ENCODE data around the gene PPP1R9A. TPM values are rescaled to one million over a fixed set of nuclear protein-coding genes. Genes with fewer than 3 reads are reported as not detected.

PPP1R9A gene
- total RNA-seq, 1 experiment from 2014 or later = 13.5 TPM

DNA sequence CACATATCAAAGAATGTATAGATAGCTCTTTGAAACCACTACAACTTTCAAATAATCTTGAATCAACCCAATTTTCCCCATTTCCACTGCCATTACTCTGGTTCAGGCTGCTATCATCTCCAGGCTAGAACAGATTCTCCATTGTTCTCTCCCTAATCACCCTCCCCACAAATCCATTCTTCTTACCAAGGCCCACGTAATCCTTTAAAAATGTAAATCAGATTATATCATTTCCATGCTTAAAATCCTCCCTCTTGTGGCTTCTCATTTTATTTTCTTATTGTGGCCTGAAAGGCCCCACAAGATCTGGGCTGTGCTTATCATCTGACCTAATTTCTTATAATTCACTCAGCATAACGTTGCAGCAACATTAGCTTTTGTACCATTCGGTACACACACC, 420.0 kb downstream of the PPP1R9A start:
- Histone ChIP-seq H3K27me3 (ENCODE audit: insufficient read depth, low read length) (no peaks in the 10 kb centered on the region), H4K20me1 (ENCODE audit: insufficient read depth) (no peaks in the 10 kb centered on the region), H3K9ac (ENCODE audit: low read length) (no peak overlapping the region), H3K4me3 (replicated peaks in 1 of 2; ENCODE audit: low read depth in 1 of 2, low read length in 2 of 2) (no peak overlapping the region), H2AFZ (ENCODE audit: low read depth, low read length, poor library complexity, severe bottlenecking) (no peak overlapping the region), H3K4me1 (ENCODE audit: control insufficient read depth in 1 of 2, insufficient read depth in 2 of 2, low read length in 2 of 2) (no peaks in the 10 kb centered on the region), H3K27ac (ENCODE audit: low read depth, low read length) (no peak overlapping the region), H3K9me3 (ENCODE audit: control insufficient read depth in 1 of 2, insufficient read depth in 1 of 2, low read depth in 1 of 2, low read length in 2 of 2) (no peaks in the 10 kb centered on the region), H3K9me2 (ENCODE audit: insufficient read depth) (no peaks in the 10 kb centered on the region), H3K4me2 (ENCODE audit: low read length) (no peak overlapping the region), H3K79me2 (ENCODE audit: insufficient read depth, low read length) (no peaks in the 10 kb centered on the region), H3K36me3 (ENCODE audit: control insufficient read depth in 1 of 2, insufficient read depth in 2 of 2, low read length in 2 of 2) (no peaks in the 10 kb centered on the region)
- ChIA-PET RAD21 (ENCODE audit: low non-redundant PET in 1 of 2, low total read pairs in 2 of 2, uncharacterized antibody in 2 of 2, unreplicated experiment in 2 of 2) (no interaction called here), POLR2A (no interaction called here), CTCF (no interaction called here)
- TF ChIP-seq, protein P1, sequence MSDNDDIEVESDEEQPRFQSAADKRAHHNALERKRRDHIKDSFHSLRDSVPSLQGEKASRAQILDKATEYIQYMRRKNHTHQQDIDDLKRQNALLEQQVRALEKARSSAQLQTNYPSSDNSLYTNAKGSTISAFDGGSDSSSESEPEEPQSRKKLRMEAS (IDR thresholded peaks at IDR 0.05) = no peak
- no peak for TF ChIP-seq SRF (IDR thresholded peaks at IDR 0.05; ENCODE audit: low read depth)
- TF ChIP-seq SIN3A (IDR thresholded peaks at IDR 0.05; ENCODE audit: low read depth) = no peak
- TF ChIP-seq, protein P2, sequence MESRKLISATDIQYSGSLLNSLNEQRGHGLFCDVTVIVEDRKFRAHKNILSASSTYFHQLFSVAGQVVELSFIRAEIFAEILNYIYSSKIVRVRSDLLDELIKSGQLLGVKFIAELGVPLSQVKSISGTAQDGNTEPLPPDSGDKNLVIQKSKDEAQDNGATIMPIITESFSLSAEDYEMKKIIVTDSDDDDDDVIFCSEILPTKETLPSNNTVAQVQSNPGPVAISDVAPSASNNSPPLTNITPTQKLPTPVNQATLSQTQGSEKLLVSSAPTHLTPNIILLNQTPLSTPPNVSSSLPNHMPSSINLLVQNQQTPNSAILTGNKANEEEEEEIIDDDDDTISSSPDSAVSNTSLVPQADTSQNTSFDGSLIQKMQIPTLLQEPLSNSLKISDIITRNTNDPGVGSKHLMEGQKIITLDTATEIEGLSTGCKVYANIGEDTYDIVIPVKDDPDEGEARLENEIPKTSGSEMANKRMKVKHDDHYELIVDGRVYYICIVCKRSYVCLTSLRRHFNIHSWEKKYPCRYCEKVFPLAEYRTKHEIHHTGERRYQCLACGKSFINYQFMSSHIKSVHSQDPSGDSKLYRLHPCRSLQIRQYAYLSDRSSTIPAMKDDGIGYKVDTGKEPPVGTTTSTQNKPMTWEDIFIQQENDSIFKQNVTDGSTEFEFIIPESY (IDR thresholded peaks at IDR 0.05; ENCODE audit: extremely low read depth, insufficient replicate concordance, low read length) = no peak
- no peak for TF ChIP-seq RAD21 (IDR thresholded peaks at IDR 0.05; ENCODE audit: low read depth)
- TF ChIP-seq FOSL1 (IDR thresholded peaks at IDR 0.05; ENCODE audit: low read depth) = no peak
- no peak for TF ChIP-seq CEBPB (IDR thresholded peaks at IDR 0.05; ENCODE audit: low read depth)
- TF ChIP-seq, protein P3, sequence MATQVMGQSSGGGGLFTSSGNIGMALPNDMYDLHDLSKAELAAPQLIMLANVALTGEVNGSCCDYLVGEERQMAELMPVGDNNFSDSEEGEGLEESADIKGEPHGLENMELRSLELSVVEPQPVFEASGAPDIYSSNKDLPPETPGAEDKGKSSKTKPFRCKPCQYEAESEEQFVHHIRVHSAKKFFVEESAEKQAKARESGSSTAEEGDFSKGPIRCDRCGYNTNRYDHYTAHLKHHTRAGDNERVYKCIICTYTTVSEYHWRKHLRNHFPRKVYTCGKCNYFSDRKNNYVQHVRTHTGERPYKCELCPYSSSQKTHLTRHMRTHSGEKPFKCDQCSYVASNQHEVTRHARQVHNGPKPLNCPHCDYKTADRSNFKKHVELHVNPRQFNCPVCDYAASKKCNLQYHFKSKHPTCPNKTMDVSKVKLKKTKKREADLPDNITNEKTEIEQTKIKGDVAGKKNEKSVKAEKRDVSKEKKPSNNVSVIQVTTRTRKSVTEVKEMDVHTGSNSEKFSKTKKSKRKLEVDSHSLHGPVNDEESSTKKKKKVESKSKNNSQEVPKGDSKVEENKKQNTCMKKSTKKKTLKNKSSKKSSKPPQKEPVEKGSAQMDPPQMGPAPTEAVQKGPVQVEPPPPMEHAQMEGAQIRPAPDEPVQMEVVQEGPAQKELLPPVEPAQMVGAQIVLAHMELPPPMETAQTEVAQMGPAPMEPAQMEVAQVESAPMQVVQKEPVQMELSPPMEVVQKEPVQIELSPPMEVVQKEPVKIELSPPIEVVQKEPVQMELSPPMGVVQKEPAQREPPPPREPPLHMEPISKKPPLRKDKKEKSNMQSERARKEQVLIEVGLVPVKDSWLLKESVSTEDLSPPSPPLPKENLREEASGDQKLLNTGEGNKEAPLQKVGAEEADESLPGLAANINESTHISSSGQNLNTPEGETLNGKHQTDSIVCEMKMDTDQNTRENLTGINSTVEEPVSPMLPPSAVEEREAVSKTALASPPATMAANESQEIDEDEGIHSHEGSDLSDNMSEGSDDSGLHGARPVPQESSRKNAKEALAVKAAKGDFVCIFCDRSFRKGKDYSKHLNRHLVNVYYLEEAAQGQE (IDR thresholded peaks at IDR 0.05; ENCODE audit: low read depth) = no peak
- intact Hi-C loops (cut with micrococcal nuclease) = no loop called here
- ATAC-seq (no peak), DNase-seq (ENCODE audit: low read depth, low spot score) (no peak)
- no TSS peak for BruUV-seq (replicated peaks)
